ENCODE data around the gene LANCL3. TPM values are rescaled to one million over a fixed set of nuclear protein-coding genes. Genes with fewer than 3 reads are reported as not detected.

The LANCL3 gene
- total and polyA plus RNA-seq, 12 donors, result 0.04 to 0.69 (median 0.14) TPM

DNA sequence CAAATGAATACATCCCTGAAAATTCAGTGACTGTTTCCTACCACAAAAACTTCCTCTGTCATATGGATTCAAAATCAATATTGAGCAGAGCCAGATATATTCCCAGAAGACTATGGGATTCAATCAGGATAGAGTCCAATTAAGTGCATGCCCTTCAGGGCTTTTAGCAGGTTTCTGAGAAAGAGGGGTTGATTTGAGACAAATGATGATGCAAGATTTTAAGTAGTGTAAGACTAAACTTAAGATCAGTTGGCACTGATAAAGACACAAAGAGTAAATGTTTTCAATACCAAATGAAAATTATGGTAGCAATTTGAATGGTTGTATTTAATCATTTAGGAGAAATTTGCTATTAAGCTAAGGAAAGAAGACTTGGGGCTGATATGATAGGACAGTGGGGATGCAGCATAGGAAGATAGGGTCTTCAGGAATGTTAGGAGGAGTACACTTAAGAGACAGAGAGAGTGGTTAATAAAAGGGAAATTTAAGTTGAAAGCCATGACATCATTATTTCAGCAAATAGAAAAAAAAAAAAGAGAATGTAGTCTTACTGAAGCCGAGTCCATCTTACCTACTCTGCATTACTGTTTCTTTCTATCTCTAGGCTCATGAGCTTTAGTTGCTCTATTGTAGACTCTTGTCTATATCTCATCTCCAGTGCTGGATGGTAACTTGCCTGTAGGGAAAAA is 82.1 kb downstream of the LANCL3 start:
- no peaks in the 10 kb centered on the region for H3K36me3 ChIP-seq (replicated peaks in 1 of 2)
- H3K9me3 ChIP-seq (replicated peaks in 1 of 3), result no peaks in the 10 kb centered on the region
- H3K4me1 ChIP-seq (replicated peaks in 1 of 2), result no peaks in the 10 kb centered on the region
- H3K27ac ChIP-seq, result no peak overlapping the region
- H3K4me3 ChIP-seq, result no peak overlapping the region
- TF ChIP-seq CTCF (IDR thresholded peaks at IDR 0.05), result no peak
- TF ChIP-seq POLR2A (IDR thresholded peaks at IDR 0.05), result no peak
- H3K27me3 ChIP-seq, result peaks cover 20% of the 10 kb centered on the region
- intact Hi-C loops (cut with DNase I), result no loop called here
- no peak for DNase-seq
- WGBS, 4 donors, result 81 to 94% (median 88%) methylated on average over 1 of the region's 1 CpG

GRCh38 chrX:37658343-37659030 is 87.0 kb downstream of the LANCL3 start:
- 68 to 88% (median 74%) methylated on average over 4 of the region's 4 CpGs for WGBS, 4 donors
- intact Hi-C loops (cut with DNase I), result no loop called here
- TF ChIP-seq CTCF (IDR thresholded peaks at IDR 0.05) (no peak), POLR2A (IDR thresholded peaks at IDR 0.05) (no peak)
- no peak for DNase-seq
- Histone ChIP-seq H3K27me3 (peaks cover 17% of the 10 kb centered on the region), H3K27ac (no peak overlapping the region), H3K36me3 (replicated peaks in 1 of 2) (no peaks in the 10 kb centered on the region), H3K4me3 (no peak overlapping the region), H3K4me1 (replicated peaks in 1 of 2) (no peaks in the 10 kb centered on the region), H3K9me3 (replicated peaks in 1 of 3) (no peaks in the 10 kb centered on the region)

- Histone ChIP-seq H3K4me1 (replicated peaks in 1 of 2) (no peaks in the 10 kb centered on the region), H3K27ac (no peak overlapping the region), H3K36me3 (replicated peaks in 1 of 2) (no peaks in the 10 kb centered on the region), H3K27me3 (peaks cover 16% of the 10 kb centered on the region), H3K4me3 (no peak overlapping the region), H3K9me3 (replicated peaks in 1 of 3) (no peaks in the 10 kb centered on the region)
- 83 to 100% (median 94%) methylated on average over 1 of the region's 1 CpG for WGBS, 4 donors
- DNase-seq, result no peak
- intact Hi-C loops (cut with DNase I), result no loop called here
- no peak for TF ChIP-seq POLR2A (IDR thresholded peaks at IDR 0.05)
- TF ChIP-seq CTCF (IDR thresholded peaks at IDR 0.05), result no peak
These were observed 87.6 kb downstream of the LANCL3 start for GRCh38 chrX:37659047-37659446.

DNA sequence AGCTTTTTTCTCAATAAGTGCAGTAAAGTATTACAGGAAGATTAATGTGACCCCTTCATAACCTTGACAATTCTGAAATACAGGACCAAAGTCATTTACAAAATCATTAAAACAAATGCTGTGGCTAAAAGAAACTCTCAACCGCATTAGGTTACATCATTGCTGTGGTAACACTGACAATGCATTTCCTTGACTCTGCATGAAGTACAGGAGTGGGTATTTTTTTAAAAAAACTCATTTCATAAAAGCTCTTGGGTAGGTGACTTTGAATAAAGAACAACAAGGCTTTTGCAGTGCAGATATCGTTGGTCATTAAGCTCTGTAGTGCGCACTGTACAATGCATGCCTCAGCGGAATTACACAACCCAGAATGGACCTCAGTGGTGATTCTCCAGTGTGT is 90.7 kb downstream of the LANCL3 start:
- intact Hi-C loops (cut with DNase I), result no loop called here
- Histone ChIP-seq H3K27me3 (no peaks in the 10 kb centered on the region), H3K9me3 (replicated peaks in 1 of 3) (no peaks in the 10 kb centered on the region), H3K27ac (no peak overlapping the region), H3K4me1 (replicated peaks in 1 of 2) (no peaks in the 10 kb centered on the region), H3K4me3 (no peak overlapping the region), H3K36me3 (replicated peaks in 1 of 2) (no peaks in the 10 kb centered on the region)
- WGBS, 4 donors, result 79 to 89% (median 84%) methylated on average over 4 of the region's 4 CpGs
- no peak for TF ChIP-seq CTCF (IDR thresholded peaks at IDR 0.05)
- TF ChIP-seq POLR2A (IDR thresholded peaks at IDR 0.05), result no peak
- DNase-seq, result no peak
